HG03575 (cell line): Measurements from ENCODE around the gene MPP1.

Source experiments
- ATAC-seq: cut with Tn5 transposase; IDR thresholded peaks from one replicate; pipeline ENCODE4 v1.9.1; 2021; ENCODE audit not compliant: unreplicated experiment, insufficient number of reproducible peaks, low FRiP score; ENCODE audit errors: extremely low read depth

The MPP1 gene

GRCh38 chrX:154784149-154784995 is 20.9 kb downstream of the MPP1 start:
- ATAC-seq = no peak

DNA sequence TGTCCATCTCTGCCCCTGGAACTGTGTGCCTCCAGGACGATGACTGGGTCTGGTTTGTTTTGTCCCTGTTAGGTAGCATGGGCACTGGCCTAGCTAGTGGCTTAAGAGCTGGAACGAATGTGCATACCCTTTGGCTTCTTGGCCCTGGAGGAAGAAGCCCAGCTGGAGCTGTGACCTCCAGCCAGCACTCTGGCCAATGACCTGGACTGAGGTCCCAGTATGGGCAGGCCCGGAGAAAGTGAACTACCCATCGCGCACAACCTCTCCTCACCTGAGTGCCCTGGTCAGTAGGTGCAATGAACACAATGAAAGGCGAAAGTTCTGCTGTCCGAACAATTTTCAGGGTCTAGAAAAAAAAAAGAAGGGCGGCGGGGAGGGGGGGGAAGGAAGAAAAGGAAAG is 24.3 kb downstream of the MPP1 start:
- no peak for ATAC-seq

DNA sequence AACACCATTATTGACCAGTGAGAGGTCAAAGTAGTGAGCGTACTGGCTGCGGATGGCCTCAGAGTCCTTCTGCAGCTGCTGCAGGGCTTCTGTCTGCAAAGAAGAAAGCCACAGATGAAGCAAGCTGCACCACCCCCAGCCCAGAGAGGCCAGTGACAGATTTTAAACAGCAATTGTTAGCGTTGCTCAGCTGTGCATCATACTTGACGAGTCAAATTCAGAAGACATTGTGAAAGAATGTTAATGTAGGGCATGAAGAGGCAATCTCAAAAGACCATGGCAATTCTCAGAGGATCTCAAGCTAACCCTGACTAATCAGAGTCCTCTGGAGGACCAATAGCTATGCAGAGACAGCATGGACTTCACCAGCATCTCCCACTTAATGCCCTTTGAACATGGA is 26.0 kb downstream of the MPP1 start:
- no peak for ATAC-seq

DNA sequence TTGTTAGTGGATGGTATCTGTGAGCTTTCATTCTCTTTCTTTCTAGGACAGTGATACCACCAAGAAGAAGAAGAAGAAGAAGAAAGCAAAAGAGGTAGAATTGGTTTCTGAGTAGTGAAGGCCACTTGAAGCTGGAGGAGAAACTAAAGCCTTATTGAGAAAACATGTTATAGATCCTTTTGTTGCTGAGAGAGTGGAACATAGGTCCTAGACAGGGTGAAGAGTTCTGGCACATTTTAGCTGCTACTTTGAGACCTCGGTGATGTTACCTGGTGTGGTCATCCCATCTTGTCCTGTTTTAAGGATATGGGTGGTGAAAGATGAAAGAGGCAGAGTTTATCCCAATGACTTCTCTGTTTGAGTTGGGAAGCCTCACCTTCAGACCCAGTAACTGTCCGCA is 28.5 kb downstream of the MPP1 start:
- ATAC-seq = no peak

- ATAC-seq = no peak
These were observed 29.6 kb downstream of the MPP1 start for GRCh38 chrX:154775419-154776349.

DNA sequence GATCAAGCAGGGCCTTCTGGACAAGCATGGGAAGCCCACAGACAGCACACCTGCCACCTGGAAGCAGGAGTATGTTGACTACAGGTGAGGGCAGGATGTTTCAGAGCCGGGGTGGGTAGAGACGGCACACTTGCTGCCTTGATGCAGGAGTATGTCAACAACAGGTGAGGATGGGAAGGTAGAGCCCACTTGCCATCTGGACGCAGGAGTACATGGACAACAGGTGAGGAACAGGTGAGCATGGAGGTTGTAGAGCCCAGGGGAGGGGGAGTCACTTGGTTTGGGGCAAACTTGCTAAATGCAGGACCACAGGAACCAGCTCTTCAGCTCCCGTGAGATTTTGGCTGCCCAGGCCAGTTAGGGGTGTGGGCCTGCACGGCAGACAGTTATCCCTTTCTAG is 30.7 kb downstream of the MPP1 start:
- no peak for ATAC-seq

GRCh38 chrX:154762537-154763296 is 42.6 kb downstream of the MPP1 start, which contains the start of gene DKC1:
Gene DKC1, plus strand, starts transcription at chrX:154762864. Its CDS starts 102 bp downstream, at chrX:154762966.
- ATAC-seq = peak; percentile 58

- no peak for ATAC-seq
These were observed 43.2 kb downstream of the MPP1 start for GRCh38 chrX:154761977-154762536.

DNA sequence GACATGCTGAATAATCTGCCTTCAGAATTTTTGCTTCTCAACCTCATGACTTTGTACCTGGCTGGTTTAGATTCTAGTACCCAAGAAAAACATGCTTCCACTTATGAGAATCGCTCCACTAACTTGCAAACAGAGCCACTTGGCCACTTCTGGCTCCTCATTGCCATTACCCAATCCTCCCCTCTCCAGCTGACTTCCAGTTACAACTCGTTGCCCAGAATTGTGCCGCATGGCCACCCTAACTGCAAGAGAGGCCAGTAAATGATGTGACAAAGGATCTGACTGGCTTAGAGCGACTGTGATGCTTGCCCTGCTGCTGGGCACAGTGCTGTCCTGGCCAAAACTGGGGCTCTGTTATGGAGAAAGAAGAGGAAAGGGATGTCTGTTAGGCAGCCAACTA is 46.6 kb downstream of the MPP1 start:
- no peak for ATAC-seq

GRCh38 chrX:154751669-154752271 is 53.5 kb downstream of the MPP1 start:
- no peak for ATAC-seq

GRCh38 chrX:154751203-154751668 is 54.0 kb downstream of the MPP1 start:
- no peak for ATAC-seq

GRCh38 chrX:154750301-154751202 is 54.7 kb downstream of the MPP1 start, which contains the start of gene GAB3:
Gene GAB3, minus strand, starts transcription at chrX:154751077. Its CDS starts 52 bp downstream, at chrX:154751025.
- no peak for ATAC-seq

GRCh38 chrX:154749856-154750255 is 55.4 kb downstream of the MPP1 start:
- ATAC-seq = no peak

GRCh38 chrX:154748712-154749339 is 56.5 kb downstream of the MPP1 start:
- no peak for ATAC-seq

GRCh38 chrX:154742613-154743012 is 62.7 kb downstream of the MPP1 start:
- no peak for ATAC-seq

DNA sequence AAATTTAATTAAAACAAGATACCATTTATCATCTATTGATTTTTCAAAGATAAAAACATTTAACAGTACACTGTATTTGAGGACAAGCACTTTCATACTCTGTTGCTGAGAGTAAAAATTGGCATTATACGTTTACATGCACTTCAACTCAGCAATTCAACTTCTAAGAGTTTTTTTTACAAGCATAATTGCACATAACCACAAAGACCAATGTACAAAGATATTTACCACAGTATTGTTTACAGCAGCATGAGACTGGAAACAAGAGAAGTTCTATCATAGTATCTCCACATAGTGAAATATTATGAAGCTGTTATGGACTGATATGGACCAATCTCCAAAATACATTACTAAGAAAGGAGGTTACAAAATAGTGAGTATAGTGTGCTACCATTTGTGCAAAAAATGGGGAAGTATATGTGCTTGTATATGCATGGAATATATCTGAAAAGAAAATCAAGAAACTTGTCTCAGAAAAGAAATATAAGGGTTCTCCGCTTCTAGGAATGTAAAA is 65.3 kb downstream of the MPP1 start:
- ATAC-seq = no peak
